WTC11 (cell line): Measurements from ENCODE around the gene CELA3A.

Experiments
- ZNF121 ChIP-seq: sonication (generic); formaldehyde crosslinking; IDR thresholded peaks from 2 replicates; pipeline ENCODE4 v1.8.0; 2023; ENCODE audit warnings: missing genetic modification reagents
- ZNF396 ChIP-seq: fragments of 250-450 bp; sonication (Bioruptor Pico); IDR thresholded peaks from 2 replicates; pipeline ENCODE4 v1.8.0; 2021; ENCODE audit warnings: mild to moderate bottlenecking, moderate library complexity, borderline replicate concordance

DNA sequence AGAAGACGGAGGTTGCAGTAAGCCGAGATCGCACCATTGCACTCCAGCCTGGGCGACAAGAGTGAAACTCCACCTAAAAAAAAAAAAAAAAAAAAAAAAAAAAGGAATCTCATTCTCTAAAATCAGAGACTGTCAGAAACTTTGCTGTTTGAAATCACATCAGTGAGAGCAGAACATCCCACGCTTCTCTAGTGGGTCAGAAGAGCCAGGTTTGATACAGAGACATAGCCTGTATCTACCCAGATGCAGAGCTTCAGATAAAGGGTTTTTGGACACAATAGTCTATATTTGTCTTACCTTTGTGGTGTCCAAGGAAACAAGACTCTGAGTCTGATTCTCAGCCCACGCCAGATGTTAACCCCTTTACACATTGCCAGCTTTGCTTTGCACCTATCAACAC lies 19.6 kb downstream of the CELA3A start:
- TF ChIP-seq ZNF396 (CRISPR knock-in tag) (no peak), ZNF121 (no peak)
